HG02943 (cell line): Measurements from ENCODE around the gene MDM4.

Source experiments
- ATAC-seq: cut with Tn5 transposase; IDR thresholded peaks from one replicate; pipeline ENCODE4 v1.9.1; 2021; ENCODE audit warnings: mild to moderate bottlenecking, low read depth, moderate library complexity; ENCODE audit not compliant: unreplicated experiment

Gene MDM4

DNA sequence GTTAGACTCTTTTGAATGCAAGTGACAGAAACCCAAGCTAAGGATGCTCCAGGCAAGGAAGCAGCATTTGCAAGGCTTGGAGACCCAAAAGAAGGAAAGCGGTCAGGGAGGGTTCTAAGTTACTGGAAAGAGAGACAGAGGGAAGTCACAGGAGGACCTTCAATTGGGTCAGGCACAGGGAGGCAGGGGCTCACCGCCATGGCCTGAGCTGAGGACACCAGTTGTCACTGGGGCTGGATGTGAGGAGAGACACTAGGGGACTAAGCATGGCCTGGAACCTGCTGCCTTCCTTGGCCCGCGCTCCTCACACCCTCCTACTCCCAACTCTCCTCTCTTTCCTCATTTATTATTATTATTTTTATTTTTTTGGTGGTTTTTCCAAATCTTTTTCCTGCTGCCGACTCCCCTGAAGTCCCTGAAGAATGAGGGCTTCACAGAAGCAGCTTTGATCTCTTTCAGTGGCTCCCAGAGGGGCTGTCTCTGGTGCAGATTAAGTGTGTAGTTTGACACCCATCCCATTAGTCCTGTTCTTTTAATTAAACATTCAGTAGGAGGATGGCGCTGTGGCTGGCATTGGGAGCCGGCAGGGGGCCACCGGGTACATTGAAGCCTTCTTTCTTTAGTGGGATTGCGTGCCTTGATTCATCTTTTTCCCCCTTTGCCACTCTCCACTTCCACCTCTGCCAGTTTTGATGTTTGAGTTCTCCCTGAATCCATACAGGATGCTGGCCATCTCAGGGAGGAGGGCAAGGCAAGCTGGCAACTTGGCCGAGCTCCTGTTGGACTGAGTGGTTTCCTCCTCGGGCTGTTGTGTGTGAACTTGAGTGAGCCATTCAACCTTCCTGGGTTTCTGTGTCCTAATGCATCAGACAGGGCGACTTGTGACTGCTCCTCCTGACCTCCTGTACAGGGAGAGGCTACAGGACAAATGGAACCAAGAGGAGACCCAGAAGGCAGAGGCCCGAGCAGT lies 59.3 kb downstream of the MDM4 start:
- ATAC-seq: no peak

- ATAC-seq: no peak
These were observed 60.2 kb downstream of the MDM4 start for GRCh38 chr1:204576422-204576821.

GRCh38 chr1:204577794-204578478 lies 61.7 kb downstream of the MDM4 start:
- ATAC-seq: no peak

GRCh38 chr1:204578867-204579664 lies 62.9 kb downstream of the MDM4 start:
- peak; percentile 69 for ATAC-seq

- no peak for ATAC-seq
These were observed 63.5 kb downstream of the MDM4 start for GRCh38 chr1:204579681-204580080.

GRCh38 chr1:204580862-204581261 lies 64.7 kb downstream of the MDM4 start:
- ATAC-seq: no peak

DNA sequence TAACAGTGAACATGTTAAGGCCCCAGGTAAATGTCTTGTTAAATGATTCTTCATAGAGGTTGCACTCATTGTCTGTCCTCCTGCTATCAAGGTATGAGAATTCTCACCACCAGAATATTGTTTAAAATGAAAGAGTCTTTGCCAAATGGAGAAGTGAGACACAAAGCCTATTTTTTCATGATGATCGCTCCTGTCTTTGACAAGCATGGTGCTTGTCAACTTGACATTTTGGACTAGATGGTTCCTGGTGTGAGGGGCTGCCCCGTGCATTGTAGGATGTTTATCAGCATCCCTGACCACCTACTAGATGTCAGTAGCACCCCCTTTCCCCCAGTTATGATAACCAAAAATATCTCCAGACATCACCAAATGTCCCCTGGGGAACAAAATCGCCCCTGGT lies 65.6 kb downstream of the MDM4 start:
- ATAC-seq: no peak

GRCh38 chr1:204583909-204584632 lies 67.9 kb downstream of the MDM4 start:
- ATAC-seq: no peak

GRCh38 chr1:204584699-204585372 lies 68.6 kb downstream of the MDM4 start:
- no peak for ATAC-seq

DNA sequence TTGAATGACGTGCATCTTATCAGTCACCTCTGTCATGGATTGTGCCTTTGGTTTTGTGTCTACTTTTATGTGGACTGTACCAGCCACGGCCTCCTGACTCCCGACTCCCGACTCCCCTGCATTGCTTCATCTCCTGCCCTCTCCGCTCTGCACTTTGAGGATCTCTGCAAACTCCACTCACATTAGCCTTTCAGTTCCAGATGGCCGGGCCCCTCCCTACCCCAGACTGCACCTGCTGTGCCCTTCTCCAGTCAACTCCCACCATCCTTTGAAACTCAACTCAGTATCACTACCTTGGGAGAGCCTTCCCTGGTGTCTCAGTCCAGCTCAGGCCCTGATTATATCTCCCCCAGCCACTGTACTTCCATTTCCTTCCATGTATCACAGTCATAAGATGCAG lies 71.4 kb downstream of the MDM4 start:
- ATAC-seq: no peak

DNA sequence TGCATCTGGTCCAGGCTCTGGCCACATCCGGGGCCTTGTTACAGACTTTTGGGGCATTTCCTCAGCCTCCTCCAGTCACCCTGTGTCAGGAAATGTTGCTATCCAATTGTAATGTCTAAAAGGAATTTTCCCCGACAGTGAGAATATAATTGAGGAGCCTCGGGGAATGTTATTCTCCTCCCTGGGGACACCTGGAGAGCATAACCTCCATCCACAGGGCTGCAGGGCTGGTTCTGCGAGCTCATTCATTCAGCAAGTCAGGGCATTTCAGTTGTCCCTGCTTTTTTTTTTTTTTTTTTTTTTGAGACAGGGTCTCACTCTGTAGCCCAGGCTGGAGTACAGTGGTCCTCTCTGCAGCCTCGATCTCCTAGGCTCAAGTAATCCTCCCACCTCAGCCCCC lies 72.6 kb downstream of the MDM4 start:
- ATAC-seq: no peak

DNA sequence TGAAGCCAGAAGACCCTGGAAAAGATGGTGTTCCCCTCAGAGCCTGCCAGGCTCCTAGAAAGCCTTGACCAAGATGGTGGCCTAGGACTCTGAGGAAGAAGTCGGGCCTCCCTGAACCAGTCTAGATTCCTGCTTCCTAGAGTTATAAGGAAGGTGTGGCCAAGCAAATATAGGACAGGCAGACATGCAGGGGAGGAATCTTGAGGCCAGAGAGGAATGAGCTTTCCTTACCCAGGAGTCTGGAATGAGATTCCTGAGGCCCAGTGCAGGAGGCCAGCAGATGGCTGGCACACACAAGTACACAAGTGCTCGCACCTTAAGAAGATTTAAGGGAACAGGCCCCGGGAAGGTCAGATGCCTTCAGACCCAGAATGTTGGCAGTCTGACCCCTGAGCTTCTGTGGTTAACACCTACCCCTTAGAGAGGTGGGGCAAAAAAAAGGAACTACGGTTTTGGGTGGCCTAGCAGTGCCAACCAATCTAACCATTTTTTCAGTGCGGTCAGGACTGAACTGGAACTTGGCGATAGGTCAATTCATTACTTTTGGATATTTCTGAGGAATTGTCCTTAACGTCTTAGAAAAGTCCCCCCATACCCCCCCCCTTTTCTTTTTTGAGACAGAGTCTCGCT lies 73.3 kb downstream of the MDM4 start:
- no peak for ATAC-seq

- ATAC-seq: no peak
These were observed 75.4 kb downstream of the MDM4 start for GRCh38 chr1:204591473-204592090.

GRCh38 chr1:204592246-204592948 lies 76.2 kb downstream of the MDM4 start:
- ATAC-seq: no peak

- ATAC-seq: no peak
These were observed 82.2 kb downstream of the MDM4 start for GRCh38 chr1:204598319-204598969.

DNA sequence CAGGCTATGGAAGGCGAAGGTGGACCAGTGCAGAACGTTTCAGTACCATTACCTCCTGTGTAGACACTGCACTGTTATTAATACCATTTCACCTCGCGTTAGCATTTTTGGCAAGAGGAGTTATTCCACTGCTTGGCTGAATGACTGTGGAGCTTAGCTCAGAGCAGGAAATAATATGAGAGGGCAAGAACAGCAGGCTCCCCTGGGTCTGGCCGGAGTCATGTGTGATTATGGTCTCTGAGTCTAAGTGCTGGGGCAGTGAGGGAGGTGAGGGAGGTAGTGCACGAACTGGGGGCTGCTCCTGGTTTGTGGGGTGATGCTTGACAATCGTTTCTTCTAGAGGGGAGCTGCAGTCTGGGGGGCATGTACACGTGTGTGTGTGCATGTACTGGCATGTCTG lies 82.9 kb downstream of the MDM4 start:
- no peak for ATAC-seq

DNA sequence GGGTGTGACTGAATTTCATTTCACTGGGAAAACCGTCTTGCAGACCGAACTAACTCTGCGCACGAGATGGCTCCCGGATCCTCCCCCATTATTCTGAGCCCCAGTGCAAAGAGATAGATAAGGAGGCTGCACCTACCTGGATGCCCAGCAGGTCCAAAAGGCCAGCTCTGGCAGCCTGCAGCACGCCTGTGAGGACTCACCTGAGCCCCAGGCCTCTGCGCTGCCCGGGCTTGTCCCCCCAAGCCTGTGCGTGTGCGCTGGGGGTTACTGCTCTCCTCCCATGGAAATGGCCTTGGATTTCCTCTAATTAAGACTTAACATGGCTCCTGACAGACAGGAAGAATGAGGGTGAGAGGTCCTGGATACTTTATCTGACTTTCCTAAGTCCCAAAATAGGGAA lies 83.4 kb downstream of the MDM4 start:
- no peak for ATAC-seq

GRCh38 chr1:204600203-204600602 lies 84.0 kb downstream of the MDM4 start:
- ATAC-seq: no peak
